Mammary epithelial cell (primary cell): ENCODE data around the gene FAXDC2.

Experiments used
- EZH2 ChIP-seq: IDR thresholded peaks from 2 replicates; pipeline ENCODE4 v1.6.1; 2012; ENCODE audit warnings: low read length, inconsistent platforms, borderline replicate concordance
- TF ChIP-seq, protein P1 (sequence below), 2 donors: IDR thresholded peaks in 1 of 2; conservative IDR thresholded peaks in 1 of 2; 2 replicates each; pipeline ENCODE4 v1.5.1; 2011 to 2012; ENCODE audit warnings: inconsistent platforms in 2 of 2, low read length in 2 of 2, mild to moderate bottlenecking in 2 of 2, control low read depth in 1 of 2, low read depth in 1 of 2; ENCODE audit not compliant: insufficient read depth in 1 of 2; ENCODE audit errors: extremely low read depth in 1 of 2

DNA sequence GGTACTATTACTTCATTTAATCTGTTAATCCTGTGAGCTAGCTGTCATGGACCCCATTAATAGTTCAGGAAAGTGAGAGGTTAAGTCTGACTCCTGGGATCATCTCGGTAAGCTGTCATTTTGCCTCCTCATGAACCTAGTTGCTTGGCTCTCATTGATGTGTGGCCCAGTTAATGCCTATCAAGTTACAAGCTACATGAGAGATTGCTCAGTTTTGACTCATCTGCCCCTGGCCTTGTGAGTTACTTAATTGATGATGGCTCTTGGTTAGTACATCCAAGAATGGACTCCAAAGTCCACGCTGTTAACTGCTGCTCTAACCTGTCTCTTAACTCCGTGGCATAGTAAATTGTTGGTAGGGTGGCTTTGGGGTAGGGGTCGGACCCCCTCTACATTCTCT is 71.3 kb downstream of the FAXDC2 start:
- TF ChIP-seq, protein P1, sequence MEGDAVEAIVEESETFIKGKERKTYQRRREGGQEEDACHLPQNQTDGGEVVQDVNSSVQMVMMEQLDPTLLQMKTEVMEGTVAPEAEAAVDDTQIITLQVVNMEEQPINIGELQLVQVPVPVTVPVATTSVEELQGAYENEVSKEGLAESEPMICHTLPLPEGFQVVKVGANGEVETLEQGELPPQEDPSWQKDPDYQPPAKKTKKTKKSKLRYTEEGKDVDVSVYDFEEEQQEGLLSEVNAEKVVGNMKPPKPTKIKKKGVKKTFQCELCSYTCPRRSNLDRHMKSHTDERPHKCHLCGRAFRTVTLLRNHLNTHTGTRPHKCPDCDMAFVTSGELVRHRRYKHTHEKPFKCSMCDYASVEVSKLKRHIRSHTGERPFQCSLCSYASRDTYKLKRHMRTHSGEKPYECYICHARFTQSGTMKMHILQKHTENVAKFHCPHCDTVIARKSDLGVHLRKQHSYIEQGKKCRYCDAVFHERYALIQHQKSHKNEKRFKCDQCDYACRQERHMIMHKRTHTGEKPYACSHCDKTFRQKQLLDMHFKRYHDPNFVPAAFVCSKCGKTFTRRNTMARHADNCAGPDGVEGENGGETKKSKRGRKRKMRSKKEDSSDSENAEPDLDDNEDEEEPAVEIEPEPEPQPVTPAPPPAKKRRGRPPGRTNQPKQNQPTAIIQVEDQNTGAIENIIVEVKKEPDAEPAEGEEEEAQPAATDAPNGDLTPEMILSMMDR (conservative IDR thresholded peaks at IDR 0.05 in 1 of 2, IDR thresholded peaks at IDR 0.05 in 1 of 2; ENCODE audit: extremely low read depth in 1 of 2, insufficient read depth in 1 of 2, low read depth in 1 of 2, low read length in 2 of 2) = no peak
- TF ChIP-seq EZH2 = no peak
